GM19099 (cell line): ENCODE results near the gene PWWP2B.

Experiments used
- POLR2A ChIP-seq: IDR thresholded peaks from 3 replicates; pipeline ENCODE4 v1.6.1; 2011; ENCODE audit warnings: low read depth; ENCODE audit not compliant: insufficient read length; ENCODE audit errors: extremely low read depth

PWWP2B gene

DNA sequence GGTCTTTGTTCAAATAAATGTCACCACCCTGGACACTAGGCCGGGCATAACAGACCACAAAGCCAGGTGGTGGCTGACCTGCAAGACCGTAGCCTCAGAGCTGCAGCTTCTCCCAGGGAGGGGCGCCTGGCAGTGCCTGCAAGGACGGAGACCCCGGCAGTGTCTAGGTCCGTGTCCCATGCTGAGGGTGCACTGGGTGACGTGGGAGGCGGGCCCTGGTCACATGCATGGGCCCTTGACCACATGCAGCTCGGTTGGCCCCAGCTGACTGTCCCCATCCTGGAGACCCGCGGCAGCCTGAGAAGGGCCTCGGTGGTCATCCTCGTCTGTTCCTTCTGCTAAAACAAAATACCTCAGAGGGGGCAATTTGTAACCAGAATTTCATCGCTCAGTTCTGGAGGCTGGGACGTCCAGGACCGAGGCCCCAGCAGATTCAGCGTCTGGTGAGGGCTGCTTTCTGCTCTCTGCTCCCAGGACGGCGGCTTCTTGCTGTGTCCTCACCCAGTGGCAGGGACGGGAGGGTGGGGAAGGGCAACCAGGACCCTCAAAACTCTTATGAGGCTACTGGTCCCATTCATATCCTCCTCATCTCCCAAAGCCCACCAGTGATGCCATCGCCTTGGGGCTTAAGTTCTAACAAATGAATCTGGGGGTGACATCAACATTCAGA is 36.8 kb downstream of the PWWP2B start:
- TF ChIP-seq POLR2A: no peak

DNA sequence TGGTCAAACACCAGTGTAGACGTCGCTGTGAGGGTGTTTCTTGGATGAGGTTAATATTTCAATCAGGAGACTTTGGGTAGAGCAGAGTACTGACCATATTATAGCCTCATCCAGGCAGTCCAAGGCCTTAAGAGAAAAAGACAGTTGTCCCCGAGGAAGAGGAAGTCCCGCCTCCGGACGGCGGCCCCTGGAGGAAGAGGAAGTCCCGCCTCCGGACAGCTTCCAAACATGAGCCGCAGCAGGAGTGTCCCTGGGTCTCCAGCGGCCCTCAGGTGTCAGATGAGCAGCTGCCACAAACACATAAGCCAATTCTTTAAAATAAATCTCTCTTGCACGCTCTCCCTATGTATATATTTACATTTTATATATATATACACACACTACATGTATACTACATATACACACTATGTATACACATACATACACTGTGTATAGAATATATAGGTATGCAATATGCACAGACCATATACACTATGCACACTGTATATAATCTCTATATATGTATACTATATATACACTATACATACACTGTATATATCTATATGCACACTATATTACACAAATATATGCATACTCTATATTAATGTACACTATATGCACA is 37.5 kb downstream of the PWWP2B start:
- no peak for TF ChIP-seq POLR2A

DNA sequence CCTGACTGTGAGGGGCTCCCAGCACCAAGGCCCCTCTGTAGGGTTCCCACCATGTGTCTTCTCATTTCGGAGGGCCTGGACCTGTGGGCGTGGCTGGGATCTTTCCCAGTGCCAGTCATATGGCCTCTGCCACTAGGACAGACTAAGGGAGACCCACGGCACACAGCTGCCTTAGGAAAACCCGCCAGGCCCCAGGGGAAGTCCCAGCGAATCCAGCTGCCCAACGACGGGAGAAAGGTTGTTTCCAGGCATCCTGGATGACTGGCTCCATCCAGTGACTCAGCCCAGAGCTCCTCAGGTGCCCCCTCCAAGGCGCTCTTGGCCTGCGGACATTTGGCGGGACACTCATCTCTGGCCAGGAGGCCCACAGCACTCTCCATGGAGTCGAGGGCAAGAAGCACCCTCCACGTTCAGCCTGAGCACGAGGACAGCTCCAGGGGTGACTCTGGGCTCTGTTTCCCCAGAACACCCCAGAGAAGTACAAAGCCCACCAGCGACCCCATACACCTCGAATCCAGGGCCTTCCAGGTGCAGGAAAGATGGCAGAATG is 39.9 kb downstream of the PWWP2B start:
- TF ChIP-seq POLR2A: no peak

DNA sequence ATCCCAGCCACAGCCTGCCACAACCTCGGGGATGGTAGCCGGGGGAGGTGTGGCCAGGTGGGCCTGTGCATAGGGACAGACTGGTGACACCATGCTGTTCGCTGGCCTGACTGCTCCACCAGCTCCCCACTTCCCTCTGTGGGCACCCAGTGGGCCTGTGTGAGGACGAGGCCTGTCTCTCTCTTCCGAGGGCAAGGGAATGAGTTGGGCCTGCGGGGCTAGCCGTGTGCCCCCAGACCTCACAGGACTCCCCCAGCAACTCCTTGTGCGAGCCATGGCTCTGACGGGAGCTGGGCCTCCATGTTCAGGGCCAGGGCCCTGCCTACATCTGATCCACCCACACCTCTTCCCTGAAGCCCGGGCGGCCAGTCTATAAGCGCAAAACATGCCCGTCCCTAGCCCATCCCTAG is 40.5 kb downstream of the PWWP2B start:
- no peak for TF ChIP-seq POLR2A

DNA sequence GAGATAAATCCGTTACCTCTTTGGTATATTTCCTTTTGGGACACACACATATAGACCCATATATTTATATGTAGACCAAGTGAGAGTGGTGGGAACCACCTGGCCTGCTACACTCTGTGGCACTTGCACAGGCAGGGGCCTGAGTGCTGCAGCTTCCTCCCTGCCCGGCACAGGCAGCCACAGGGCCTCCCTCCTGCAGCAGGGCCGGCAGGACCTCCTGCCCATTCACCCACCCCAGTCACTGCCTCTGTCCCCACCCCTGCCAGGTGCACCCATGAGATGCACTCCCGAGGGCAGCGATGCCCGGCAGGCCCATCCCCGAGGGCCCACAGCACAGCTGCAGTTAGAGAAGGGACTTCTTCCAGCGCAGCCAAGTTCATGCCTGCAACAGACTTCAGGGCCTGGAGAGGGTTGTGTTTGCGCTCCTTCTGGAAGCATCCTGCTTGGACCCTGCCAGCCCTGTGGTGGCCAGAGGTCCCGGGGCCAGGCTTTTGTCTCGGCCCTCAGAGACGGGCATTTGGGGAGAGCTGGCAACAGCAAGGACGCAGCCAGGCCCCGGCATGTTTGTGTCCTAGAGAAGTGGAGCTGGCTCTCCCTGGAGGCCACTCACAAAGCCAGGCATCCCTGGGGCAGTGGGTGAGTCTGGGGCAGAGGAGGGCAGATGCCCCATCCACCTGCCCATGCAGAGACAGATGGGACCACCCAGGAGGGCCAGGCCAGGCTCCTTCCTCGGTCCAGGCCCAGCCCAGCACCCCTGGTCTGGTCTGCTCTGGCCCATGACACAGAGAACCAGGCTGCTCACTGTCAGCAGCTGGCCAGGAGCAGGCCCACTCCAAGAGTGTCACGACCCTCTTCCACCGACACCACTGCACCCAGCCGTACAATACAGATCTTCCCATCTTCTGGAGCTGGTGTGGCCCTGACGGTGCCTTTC is 41.4 kb downstream of the PWWP2B start:
- no peak for TF ChIP-seq POLR2A

DNA sequence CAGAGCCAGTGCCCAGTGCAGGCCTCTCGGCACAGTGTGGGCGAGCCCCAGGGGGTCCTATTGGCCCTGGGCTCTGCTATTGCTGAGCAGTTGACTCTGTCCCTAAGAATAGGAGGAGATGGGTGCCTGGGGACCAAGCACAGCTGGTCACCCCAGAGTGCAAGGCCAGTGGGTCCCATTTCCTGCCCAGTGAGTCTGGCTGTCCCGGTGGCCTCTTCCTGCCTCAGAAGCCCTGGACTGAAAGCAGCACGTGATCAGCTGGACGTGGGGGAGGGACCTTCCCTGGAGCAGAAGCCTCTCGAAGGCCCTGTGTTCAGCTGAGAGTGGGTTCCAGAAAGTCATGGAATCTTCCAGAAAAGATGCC is 42.0 kb downstream of the PWWP2B start:
- no peak for TF ChIP-seq POLR2A

DNA sequence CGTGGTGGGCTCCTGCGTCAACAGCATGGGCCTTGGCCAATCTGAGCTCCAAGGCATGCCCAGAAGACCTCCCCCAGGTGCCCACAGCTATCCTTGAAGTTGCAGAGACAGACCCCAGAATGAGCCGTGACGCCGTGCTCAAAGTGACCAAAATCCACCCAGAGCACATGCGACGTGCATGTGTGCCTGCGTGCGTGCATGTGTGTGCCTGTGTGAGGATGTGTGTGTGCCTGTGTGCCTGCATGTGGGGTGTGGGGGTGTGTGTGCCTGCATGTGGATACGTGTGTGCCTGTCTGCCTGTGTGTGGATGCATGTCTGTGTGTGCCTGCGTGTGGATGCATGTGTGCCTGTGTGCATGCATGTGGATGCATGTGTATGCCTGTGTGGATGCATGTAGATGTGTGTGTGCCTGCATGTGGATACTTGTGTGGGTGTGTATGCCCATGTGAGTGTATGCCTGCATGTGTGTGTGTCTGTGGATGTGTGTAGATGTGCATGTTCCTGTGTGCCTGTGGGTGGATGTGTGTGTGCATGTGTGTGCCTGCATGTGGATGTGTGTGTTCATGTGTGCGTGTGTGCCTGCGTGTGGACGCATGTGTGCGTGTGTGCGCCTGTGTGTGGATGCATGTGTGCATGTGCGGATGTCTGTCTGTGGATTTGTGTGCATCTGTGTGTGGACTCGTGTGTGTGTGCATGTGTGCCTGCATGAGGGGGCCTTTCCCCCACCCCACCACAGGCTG is 42.6 kb downstream of the PWWP2B start:
- TF ChIP-seq POLR2A: no peak

DNA sequence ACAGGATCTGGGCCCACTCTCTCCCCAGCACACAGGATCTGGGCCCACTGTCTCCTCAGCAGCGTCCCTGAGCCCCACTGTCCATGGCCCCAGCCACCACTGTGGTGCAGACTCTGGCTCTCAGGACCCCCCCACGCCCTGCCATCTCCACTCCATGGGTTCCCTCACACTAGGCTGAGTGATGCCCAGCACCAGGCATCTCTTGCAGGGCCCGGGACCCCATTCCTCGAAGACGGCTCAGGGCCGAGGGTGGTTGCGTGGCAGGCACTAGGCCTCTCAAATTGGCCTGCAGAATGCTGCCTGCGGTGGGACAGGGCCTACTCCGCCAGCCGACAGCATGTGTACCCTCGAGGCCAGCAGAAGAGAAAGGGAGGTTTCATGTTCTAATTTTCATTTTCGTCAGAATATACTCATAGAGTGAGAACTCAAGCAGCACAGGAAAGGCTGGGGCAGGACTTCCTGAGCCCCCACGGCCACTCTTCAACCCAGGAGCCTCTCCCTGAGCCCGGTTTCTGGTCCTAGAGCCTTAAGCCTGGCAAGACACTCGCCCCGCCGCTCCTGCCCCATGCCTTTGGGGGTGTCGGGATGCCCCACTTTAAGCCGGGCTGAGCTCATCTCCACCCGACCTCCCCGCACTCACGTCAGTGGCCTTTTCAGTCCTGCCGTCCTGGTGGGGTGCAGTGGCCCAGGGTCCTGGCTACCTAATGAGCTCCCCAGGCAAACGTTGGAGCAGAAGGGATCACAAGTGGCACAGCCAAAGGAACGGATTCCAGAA is 44.0 kb downstream of the PWWP2B start:
- TF ChIP-seq POLR2A: no peak

DNA sequence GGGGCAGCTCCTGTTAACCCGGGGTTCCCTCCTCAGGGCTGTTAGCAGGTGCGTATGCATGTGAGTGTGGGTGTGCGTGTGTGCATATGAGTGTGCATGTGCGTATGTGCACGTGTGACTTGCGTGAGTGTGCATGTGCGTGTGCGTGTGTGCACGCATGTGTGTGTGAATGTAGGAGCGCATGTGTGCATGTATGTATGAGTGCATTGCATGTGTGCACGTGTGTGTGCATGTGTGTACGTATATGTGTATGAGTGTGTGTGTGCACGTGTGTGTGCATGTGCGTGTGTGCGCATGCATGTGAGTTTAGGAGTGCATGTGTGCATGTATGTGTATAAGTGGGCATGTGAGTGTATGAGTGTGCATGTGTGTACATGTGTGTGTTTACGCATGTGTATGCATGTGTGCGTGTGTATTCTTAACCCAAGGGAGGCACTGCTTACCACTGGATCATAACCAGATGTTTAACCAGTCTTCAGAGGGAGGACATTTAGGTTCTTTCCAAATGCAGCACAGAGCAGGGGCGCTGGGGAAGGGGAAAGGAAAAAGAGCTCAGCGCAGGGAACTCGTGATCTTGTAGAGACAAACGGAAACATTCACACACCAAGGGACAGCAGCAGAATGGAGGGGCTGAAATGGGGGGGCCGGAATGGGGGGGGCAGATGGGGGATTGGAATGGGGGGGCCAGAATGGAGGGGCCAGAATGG is 45.0 kb downstream of the PWWP2B start:
- TF ChIP-seq POLR2A: no peak

DNA sequence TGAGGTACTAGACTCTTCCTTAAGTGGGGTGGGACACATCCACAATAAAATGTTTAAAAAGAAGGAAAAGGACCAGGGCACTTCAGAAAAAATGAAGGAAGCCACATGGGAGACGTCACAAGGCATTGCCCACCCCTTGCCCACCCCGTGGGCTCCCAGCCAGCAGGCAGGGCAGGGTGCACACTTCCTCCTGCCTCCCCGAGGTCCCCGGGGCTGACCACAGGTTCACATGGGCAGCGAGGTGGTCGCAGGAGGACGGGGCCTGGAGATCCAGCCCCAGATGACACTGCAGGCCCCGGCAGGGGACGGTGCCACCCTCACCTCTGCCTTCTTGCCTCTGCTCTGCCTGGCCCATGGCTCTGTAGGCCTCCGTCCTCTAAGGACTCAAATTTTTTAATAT is 45.6 kb downstream of the PWWP2B start:
- no peak for TF ChIP-seq POLR2A

DNA sequence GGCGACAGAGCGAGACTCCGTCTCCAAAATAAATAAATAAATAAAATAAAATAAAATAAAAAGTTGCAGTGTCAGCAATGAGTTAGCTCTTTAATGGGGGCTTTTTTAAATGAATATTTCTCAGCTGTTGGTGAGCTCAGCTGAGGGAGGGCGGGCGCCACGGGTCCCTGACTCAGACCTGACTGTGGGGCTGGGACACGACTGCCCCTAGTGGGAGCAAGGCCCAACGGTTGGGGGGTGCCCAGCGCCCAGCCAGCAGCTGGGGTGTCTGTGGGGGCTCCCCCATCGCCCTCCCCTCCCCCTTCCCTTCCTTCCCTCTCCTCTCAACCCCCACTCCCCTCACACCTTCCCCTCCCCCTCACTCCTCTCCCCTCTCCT is 46.6 kb downstream of the PWWP2B start:
- TF ChIP-seq POLR2A: no peak

DNA sequence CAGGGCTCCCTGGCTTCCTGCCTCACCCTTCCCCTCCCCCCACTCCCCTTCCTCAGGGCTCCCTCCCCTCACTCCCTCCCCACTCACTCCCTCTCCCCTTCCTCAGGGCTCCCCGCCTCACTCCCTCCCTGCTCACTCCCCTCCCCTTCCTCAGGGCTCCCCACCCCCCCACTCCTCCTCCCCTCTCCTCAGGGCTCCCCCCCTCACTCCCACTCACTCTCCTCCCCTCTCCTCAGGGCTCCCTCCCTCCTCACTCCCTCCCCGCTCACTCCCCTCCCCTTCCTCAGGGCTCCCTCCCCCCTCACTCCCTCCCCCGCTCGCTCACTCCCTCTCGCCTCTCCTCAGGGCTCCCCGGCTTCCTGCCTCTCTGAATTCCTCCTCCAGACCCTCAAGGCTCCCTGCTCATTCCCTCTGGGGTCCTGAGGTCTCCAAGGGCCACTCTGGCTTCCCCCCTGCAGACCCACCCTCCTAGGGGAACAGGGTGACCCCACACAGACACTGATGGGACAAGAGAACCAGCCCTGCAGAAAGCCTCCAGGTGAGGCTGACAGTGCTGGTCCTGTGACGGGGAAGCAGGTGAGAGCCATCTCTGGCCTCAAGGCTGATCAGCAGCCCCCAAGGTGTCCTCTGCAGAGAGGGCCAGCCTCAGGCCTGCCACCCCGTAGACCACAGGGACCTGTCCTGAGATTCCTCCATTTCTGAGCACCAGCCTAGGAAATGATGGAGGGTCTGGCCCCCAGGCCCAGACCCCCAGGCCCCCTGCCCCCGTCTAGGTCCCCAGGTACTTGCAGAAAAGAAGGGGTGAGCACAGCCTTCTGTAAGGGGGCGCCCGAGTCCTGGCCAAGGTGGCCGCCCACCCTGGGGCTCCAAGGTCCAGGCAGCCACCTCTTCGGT is 47.2 kb downstream of the PWWP2B start:
- no peak for TF ChIP-seq POLR2A
